Neural cell (in vitro differentiated cells): Measurements from ENCODE around the gene PGC. TPM values are rescaled to one million over a fixed set of nuclear protein-coding genes. Genes with fewer than 3 reads are reported as not detected.

Source experiments
- H2AFZ ChIP-seq: fragments of 200-600, 300-800 bp; sonication (generic), shearing (Covaris generic); 2 replicates; pipeline ENCODE4 v1.6.0; 2014; ENCODE audit warnings: low read depth, mild to moderate bottlenecking, antibody characterized with exemption, low read length, moderate library complexity
- H3F3A ChIP-seq: fragments of 200-600 bp; shearing (Covaris generic); 2 replicates; pipeline ENCODE4 v1.6.1; 2016; ENCODE audit warnings: mild to moderate bottlenecking, moderate library complexity, mixed read lengths, antibody characterized with exemption, low read length; ENCODE audit not compliant: insufficient read depth, poor library complexity, severe bottlenecking
- H3K27ac ChIP-seq: fragments of 200-600, 300-800 bp; sonication (generic), shearing (Covaris generic); 2 replicates; pipeline ENCODE4 v1.5.1; 2014; ENCODE audit warnings: mild to moderate bottlenecking, low read length, moderate library complexity
- H3K27me3 ChIP-seq: fragments of 300-800, 200-600 bp; sonication (generic), shearing (Covaris generic); 2 replicates; pipeline ENCODE4 v1.6.0; 2014; ENCODE audit warnings: mild to moderate bottlenecking, low read depth, low read length, moderate library complexity; ENCODE audit not compliant: insufficient read depth
- H3K36me3 ChIP-seq: fragments of 300-800, 200-600 bp; sonication (generic), shearing (Covaris generic); 2 replicates; pipeline ENCODE4 v1.5.1; 2014; ENCODE audit warnings: mild to moderate bottlenecking, antibody characterized with exemption, low read length, moderate library complexity; ENCODE audit not compliant: insufficient read depth
- H3K4me2 ChIP-seq: fragments of 300-800, 200-600 bp; sonication (generic), shearing (Covaris generic); 2 replicates; pipeline ENCODE4 v1.6.0; 2014; ENCODE audit warnings: mild to moderate bottlenecking, low read length
- H3K4me3 ChIP-seq: fragments of 300-800, 200-600 bp; sonication (generic), shearing (Covaris generic); 2 replicates; pipeline ENCODE4 v1.5.1; 2014; ENCODE audit warnings: mild to moderate bottlenecking, low read length, moderate library complexity
- H3K79me2 ChIP-seq: fragments of 200-600 bp; shearing (Covaris generic); replicated peaks from 2 replicates; pipeline ENCODE4 v1.6.0; 2014; ENCODE audit warnings: mild to moderate bottlenecking, low read length, moderate library complexity; ENCODE audit not compliant: insufficient read depth
- H3K9ac ChIP-seq: fragments of 300-800, 200-600 bp; sonication (generic), shearing (Covaris generic); 2 replicates; pipeline ENCODE4 v1.6.1; 2016; ENCODE audit warnings: mild to moderate bottlenecking, low read length, mixed read lengths
- H3K9me2 ChIP-seq: fragments of 200-600 bp; shearing (Covaris generic); 2 replicates; pipeline ENCODE4 v1.6.1; 2016; ENCODE audit warnings: mild to moderate bottlenecking, low read length, mixed read lengths; ENCODE audit not compliant: insufficient read depth
- H3K9me3 ChIP-seq: fragments of 200-600, 300-800 bp; sonication (generic), shearing (Covaris generic); 2 replicates; pipeline ENCODE4 v1.6.1; 2016; ENCODE audit warnings: mild to moderate bottlenecking, mixed run types, low read length, moderate library complexity, mixed read lengths
- H4K20me1 ChIP-seq: fragments of 200-600 bp; shearing (Covaris generic); 2 replicates; pipeline ENCODE4 v1.6.1; 2016; ENCODE audit warnings: mild to moderate bottlenecking, mixed run types; ENCODE audit not compliant: insufficient read depth
- EP300 ChIP-seq: fragments of 450-650 bp; conservative IDR thresholded peaks from 2 replicates; pipeline ENCODE4 v1.6.1; 2014; ENCODE audit warnings: antibody characterized with exemption, mild to moderate bottlenecking, moderate library complexity; ENCODE audit not compliant: poor library complexity, severe bottlenecking
- EZH2 ChIP-seq: fragments of 200-600, 300-800 bp; shearing (Covaris generic), sonication (generic); IDR thresholded peaks from 2 replicates; pipeline ENCODE4 v1.6.1; 2014; ENCODE audit warnings: antibody characterized with exemption, low read length, borderline replicate concordance, mild to moderate bottlenecking; ENCODE audit not compliant: insufficient read depth, poor library complexity, severe bottlenecking
- MXI1 ChIP-seq: fragments of 450-650 bp; conservative IDR thresholded peaks from 2 replicates; pipeline ENCODE4 v1.6.1; 2014; ENCODE audit warnings: antibody characterized with exemption, mild to moderate bottlenecking; ENCODE audit not compliant: poor library complexity, severe bottlenecking
- POLR2AphosphoS5 ChIP-seq: IDR thresholded peaks from 2 replicates; pipeline ENCODE4 v1.6.1; 2012
- RAD21 ChIP-seq: fragments of 450-650 bp; conservative IDR thresholded peaks from 2 replicates; pipeline ENCODE4 v1.6.1; 2014; ENCODE audit warnings: antibody characterized with exemption, mild to moderate bottlenecking, moderate library complexity
- SMC3 ChIP-seq: fragments of 450-650 bp; conservative IDR thresholded peaks from 2 replicates; pipeline ENCODE4 v1.6.1; 2014; ENCODE audit warnings: antibody characterized with exemption, mild to moderate bottlenecking, moderate library complexity; ENCODE audit not compliant: poor library complexity
- TAF1 ChIP-seq: IDR thresholded peaks from 2 replicates; pipeline ENCODE4 v1.6.1; 2012; ENCODE audit warnings: low read depth
- polyA plus RNA-seq: library from polyadenylated mRNA; depleted of rRNA; stranded (reverse); fragments of >200 nt; gene quantifications from 2 replicates; pipeline ENCODE4 v1.2.3, GENCODE V29; 2014
- TF ChIP-seq, protein P1 (sequence below): IDR thresholded peaks from 2 replicates; pipeline ENCODE4 v1.6.1; 2012; ENCODE audit warnings: borderline replicate concordance
- TF ChIP-seq, protein P2 (sequence below): fragments of 450-650 bp; IDR thresholded peaks from 2 replicates; pipeline ENCODE4 v1.5.1; 2014; ENCODE audit warnings: antibody characterized with exemption, mild to moderate bottlenecking, moderate library complexity; ENCODE audit not compliant: poor library complexity, severe bottlenecking

PGC gene
- polyA plus RNA-seq, 1 donor from 2014 or later, result not detected

DNA sequence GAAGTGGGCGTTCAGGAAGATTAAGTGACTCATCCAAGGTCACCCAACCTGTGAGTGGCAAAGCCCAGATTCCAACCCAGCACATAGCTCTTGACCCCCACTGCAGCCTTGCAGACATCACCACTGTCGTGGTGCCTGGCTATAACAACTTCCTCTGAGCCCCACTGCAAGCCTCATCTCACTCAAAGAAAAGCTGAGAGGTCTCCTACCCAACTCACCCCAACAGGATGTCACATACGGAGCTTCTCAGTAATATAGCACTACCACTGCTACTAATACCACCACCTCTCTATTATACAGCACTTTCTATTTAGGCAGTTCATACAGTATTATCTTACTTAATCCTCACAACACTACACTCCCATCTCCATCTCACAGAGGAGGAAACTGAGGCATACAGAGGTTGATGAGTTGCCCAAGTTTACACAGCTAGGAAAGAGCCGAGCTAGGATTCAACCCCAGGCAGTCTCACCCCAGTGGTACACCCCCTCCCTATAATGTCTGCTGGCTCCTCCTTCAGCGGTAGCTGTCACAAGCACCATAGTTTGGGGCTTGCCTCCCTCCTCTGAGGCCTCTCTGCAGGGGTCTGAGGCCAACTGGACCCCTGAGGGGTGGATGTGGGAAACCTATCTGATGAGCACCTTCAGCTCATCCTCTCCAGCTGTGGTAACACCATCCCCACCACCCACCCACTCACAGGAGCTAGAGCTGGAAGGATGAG lies 31.2 kb downstream of the PGC start:
- Histone ChIP-seq H3K9me2 (no peaks in the 10 kb centered on the region), H3K9ac (no peak overlapping the region), H3K36me3 (no peaks in the 10 kb centered on the region), H3K27me3 (no peaks in the 10 kb centered on the region), H4K20me1 (no peaks in the 10 kb centered on the region), H2AFZ (no peak overlapping the region), H3K4me2 (no peak overlapping the region), H3K9me3 (no peaks in the 10 kb centered on the region), H3K4me3 (no peak overlapping the region), H3F3A (no peaks in the 10 kb centered on the region), H3K79me2 (no peaks in the 10 kb centered on the region), H3K27ac (no peak overlapping the region)
- TF ChIP-seq EZH2 (no peak), TAF1 (no peak), EP300 (no peak), POLR2AphosphoS5 (no peak)
- TF ChIP-seq, protein P1, sequence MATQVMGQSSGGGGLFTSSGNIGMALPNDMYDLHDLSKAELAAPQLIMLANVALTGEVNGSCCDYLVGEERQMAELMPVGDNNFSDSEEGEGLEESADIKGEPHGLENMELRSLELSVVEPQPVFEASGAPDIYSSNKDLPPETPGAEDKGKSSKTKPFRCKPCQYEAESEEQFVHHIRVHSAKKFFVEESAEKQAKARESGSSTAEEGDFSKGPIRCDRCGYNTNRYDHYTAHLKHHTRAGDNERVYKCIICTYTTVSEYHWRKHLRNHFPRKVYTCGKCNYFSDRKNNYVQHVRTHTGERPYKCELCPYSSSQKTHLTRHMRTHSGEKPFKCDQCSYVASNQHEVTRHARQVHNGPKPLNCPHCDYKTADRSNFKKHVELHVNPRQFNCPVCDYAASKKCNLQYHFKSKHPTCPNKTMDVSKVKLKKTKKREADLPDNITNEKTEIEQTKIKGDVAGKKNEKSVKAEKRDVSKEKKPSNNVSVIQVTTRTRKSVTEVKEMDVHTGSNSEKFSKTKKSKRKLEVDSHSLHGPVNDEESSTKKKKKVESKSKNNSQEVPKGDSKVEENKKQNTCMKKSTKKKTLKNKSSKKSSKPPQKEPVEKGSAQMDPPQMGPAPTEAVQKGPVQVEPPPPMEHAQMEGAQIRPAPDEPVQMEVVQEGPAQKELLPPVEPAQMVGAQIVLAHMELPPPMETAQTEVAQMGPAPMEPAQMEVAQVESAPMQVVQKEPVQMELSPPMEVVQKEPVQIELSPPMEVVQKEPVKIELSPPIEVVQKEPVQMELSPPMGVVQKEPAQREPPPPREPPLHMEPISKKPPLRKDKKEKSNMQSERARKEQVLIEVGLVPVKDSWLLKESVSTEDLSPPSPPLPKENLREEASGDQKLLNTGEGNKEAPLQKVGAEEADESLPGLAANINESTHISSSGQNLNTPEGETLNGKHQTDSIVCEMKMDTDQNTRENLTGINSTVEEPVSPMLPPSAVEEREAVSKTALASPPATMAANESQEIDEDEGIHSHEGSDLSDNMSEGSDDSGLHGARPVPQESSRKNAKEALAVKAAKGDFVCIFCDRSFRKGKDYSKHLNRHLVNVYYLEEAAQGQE, result no peak
- TF ChIP-seq, protein P2, sequence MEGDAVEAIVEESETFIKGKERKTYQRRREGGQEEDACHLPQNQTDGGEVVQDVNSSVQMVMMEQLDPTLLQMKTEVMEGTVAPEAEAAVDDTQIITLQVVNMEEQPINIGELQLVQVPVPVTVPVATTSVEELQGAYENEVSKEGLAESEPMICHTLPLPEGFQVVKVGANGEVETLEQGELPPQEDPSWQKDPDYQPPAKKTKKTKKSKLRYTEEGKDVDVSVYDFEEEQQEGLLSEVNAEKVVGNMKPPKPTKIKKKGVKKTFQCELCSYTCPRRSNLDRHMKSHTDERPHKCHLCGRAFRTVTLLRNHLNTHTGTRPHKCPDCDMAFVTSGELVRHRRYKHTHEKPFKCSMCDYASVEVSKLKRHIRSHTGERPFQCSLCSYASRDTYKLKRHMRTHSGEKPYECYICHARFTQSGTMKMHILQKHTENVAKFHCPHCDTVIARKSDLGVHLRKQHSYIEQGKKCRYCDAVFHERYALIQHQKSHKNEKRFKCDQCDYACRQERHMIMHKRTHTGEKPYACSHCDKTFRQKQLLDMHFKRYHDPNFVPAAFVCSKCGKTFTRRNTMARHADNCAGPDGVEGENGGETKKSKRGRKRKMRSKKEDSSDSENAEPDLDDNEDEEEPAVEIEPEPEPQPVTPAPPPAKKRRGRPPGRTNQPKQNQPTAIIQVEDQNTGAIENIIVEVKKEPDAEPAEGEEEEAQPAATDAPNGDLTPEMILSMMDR, result no peak

DNA sequence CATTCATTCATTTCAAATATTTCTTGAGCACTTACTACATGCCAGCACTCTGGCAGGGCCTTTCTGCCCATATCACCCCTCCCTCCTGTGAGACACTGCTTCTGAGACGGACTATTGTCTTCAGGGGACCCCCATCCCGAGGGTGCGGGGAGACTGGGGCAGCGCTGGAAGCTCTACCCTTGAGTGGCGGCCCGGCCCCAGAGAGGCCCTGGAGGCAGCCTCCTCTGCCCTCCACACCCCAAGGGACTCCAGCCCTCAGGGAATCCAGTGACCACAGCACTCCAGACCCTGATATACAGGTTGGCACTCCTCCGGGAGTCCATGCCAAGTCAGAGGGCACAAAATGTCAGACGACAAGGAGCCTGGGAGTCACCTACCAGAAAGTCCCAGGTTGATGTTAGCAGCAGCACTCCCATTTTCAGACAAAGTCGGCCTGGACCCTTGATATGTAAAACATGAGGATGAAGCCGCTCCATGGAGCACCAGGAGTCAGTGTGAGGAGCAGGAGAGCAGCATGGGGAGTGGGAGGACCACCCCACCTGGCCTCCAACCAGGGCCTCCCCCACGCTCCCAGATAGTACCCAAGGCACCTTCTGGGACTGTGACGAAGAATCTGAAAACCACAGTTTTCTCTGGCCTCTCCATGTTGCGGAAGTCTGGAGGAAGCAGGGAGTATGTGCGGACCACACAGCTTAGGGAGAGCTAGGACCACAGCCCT lies 32.5 kb downstream of the PGC start:
- H3K9me3 ChIP-seq, result no peaks in the 10 kb centered on the region
- H3K9me2 ChIP-seq, result no peaks in the 10 kb centered on the region
- no peaks in the 10 kb centered on the region for H3F3A ChIP-seq
- no peaks in the 10 kb centered on the region for H3K36me3 ChIP-seq
- no peaks in the 10 kb centered on the region for H3K27me3 ChIP-seq
- H3K4me3 ChIP-seq, result no peak overlapping the region
- no peak overlapping the region for H3K4me2 ChIP-seq
- no peaks in the 10 kb centered on the region for H4K20me1 ChIP-seq
- TF ChIP-seq, protein P2, result no peak
- TF ChIP-seq EP300 (no peak), TAF1 (no peak), SMC3 (no peak), EZH2 (no peak), POLR2AphosphoS5 (no peak), RAD21 (no peak), MXI1 (no peak)
- TF ChIP-seq, protein P1, result no peak
- no peak overlapping the region for H3K27ac ChIP-seq
- no peak overlapping the region for H2AFZ ChIP-seq
- H3K9ac ChIP-seq, result no peak overlapping the region
- no peaks in the 10 kb centered on the region for H3K79me2 ChIP-seq
